BLaER1 treated with 17β-estradiol and CSF1 and Interleukin-3, amounts not matched to agents 10 nM and 100 nM (cell line): ENCODE data around the gene DCHS1.
"Not testable (repeated sequence)": the region's sequence is repeated elsewhere in the genome, so short reads cannot be mapped to it uniquely, and the experiment has no call there.

Experiments used
- H3K27ac ChIP-seq, 11 experiments: shearing (Covaris generic); formaldehyde crosslinking; 2 replicates each; pipeline ENCODE4 v1.8.1; 2022
- H3K27me3 ChIP-seq, 11 experiments: shearing (Covaris generic); formaldehyde crosslinking; 2 replicates each; pipeline ENCODE4 v1.8.1; 2022
- H3K36me3 ChIP-seq, 11 experiments: shearing (Covaris generic); formaldehyde crosslinking; 2 replicates each; pipeline ENCODE4 v1.8.1; 2022
- H3K4me1 ChIP-seq, 10 experiments: shearing (Covaris generic); formaldehyde crosslinking; 2 replicates each; pipeline ENCODE4 v1.8.1; 2022
- H3K4me2 ChIP-seq, 11 experiments: shearing (Covaris generic); formaldehyde crosslinking; 2 replicates each; pipeline ENCODE4 v1.8.1; 2022
- H3K4me3 ChIP-seq, 10 experiments: shearing (Covaris generic); formaldehyde crosslinking; 2 replicates each; pipeline ENCODE4 v1.8.1; 2022
- H3K9ac ChIP-seq, 11 experiments: shearing (Covaris generic); formaldehyde crosslinking; 2 replicates each; pipeline ENCODE4 v1.8.1; 2022
- H3K9me3 ChIP-seq, 11 experiments: shearing (Covaris generic); formaldehyde crosslinking; replicated peaks in 1 of 11; 2 replicates each; pipeline ENCODE4 v1.8.1; 2022
- H4K20me1 ChIP-seq, 11 experiments: shearing (Covaris generic); formaldehyde crosslinking; 2 replicates each; pipeline ENCODE4 v1.8.1; 2022
- Cebpa-rat ChIP-seq, 11 experiments: shearing (Covaris generic); IDR thresholded peaks; 2 replicates each; pipeline ENCODE4 v1.8.1; 2022

The DCHS1 gene

GRCh38 chr11:6687876-6688275 lies 32.3 kb upstream of the DCHS1 start:
- Histone ChIP-seq H3K36me3 (no peaks in the 10 kb centered on the region), H3K27me3 (no peaks in the 10 kb centered on the region), H3K4me1 (peaks cover 0 to 15% (median 5%) of the 10 kb centered on the region in 10 experiments; a peak in 13 of 20 replicates), H4K20me1 (peaks cover 0 to under 1% (median 0%) of the 10 kb centered on the region in 11 experiments; a peak in 1 of 22 replicates), H3K4me3 (no peak overlapping the region), H3K9ac (no peak overlapping the region), H3K27ac (no peak overlapping the region), H3K9me3 (peaks cover 0 to 8% (median 5%) of the 10 kb centered on the region in 11 experiments; a peak in 7 of 22 replicates), H3K4me2 (no peak overlapping the region)
- TF ChIP-seq Cebpa-rat (IDR thresholded peaks at IDR 0.05), result no peak

GRCh38 chr11:6686006-6686405 lies 30.4 kb upstream of the DCHS1 start:
- Histone ChIP-seq H3K36me3 (peaks cover 4 to 12% (median 11%) of the 10 kb centered on the region in 11 experiments; a peak in 21 of 22 replicates), H3K27me3 (no peaks in the 10 kb centered on the region), H3K27ac (no peak overlapping the region), H3K4me2 (no peak overlapping the region), H3K4me3 (no peak overlapping the region), H3K9me3 (peaks cover 0 to 8% (median 5%) of the 10 kb centered on the region in 11 experiments; a peak in 7 of 22 replicates), H3K9ac (no peak overlapping the region), H3K4me1 (peaks cover 14 to 19% (median 17%) of the 10 kb centered on the region in 10 experiments), H4K20me1 (peaks cover 0 to 19% (median 14%) of the 10 kb centered on the region in 11 experiments; a peak in 17 of 22 replicates)
- no peak for TF ChIP-seq Cebpa-rat (IDR thresholded peaks at IDR 0.05)

GRCh38 chr11:6684068-6684467 lies 28.5 kb upstream of the DCHS1 start:
- Histone ChIP-seq H3K4me3 (peak overlapping the region; percentile 54 to 96 (median 94); a peak in 14 of 20 replicates), H3K36me3 (peaks cover 15 to 32% (median 30%) of the 10 kb centered on the region in 11 experiments; a peak in 21 of 22 replicates), H4K20me1 (peaks cover 0 to 39% (median 34%) of the 10 kb centered on the region in 11 experiments; a peak in 17 of 22 replicates), H3K4me1 (peaks cover 20 to 28% (median 26%) of the 10 kb centered on the region in 10 experiments), H3K4me2 (peak overlapping the region; percentile 52 to 93 (median 68)), H3K27ac (peak overlapping the region in 8 of 11 experiments; percentile 78 to 88 (median 83); a peak in 14 of 22 replicates), H3K9ac (peak overlapping the region in 10 of 11 experiments; percentile 81 to 94 (median 90); a peak in 16 of 22 replicates)
- H3K9me3 ChIP-seq, H3K27me3 ChIP-seq: not testable (repeated sequence)

- Histone ChIP-seq H3K4me3 (peak within 1 kb of the TSS; percentile 86 to 96 (median 94)), H4K20me1 (peaks cover 0 to 40% (median 35%) of the 10 kb centered on the region in 11 experiments; a peak in 17 of 22 replicates), H3K9ac (peak within 1 kb of the TSS; percentile 81 to 94 (median 89)), H3K27ac (peak within 1 kb of the TSS; percentile 79 to 91 (median 87)), H3K4me2 (peak within 1 kb of the TSS; percentile 88 to 99 (median 97)), H3K4me1 (peaks cover 20 to 28% (median 26%) of the 10 kb centered on the region in 10 experiments), H3K36me3 (peaks cover 15 to 33% (median 31%) of the 10 kb centered on the region in 11 experiments; a peak in 21 of 22 replicates), H3K9me3 (no peaks in the 10 kb centered on the region), H3K27me3 (no peaks in the 10 kb centered on the region)
- no peak for TF ChIP-seq Cebpa-rat (IDR thresholded peaks at IDR 0.05)
Measured at GRCh38 chr11:6682936-6683861, 27.6 kb upstream of the DCHS1 start, which contains the start of gene MRPL17. Gene MRPL17 (minus strand): TSS chr11:6683340. CDS start chr11:6683296, 44 bp downstream.

- H3K27ac ChIP-seq, result peak overlapping the region; percentile 8 to 91 (median 87); a peak in 21 of 22 replicates
- peak overlapping the region; percentile 86 to 96 (median 94) for H3K4me3 ChIP-seq
- peak overlapping the region; percentile 79 to 94 (median 89) for H3K9ac ChIP-seq
- H3K9me3 ChIP-seq, result no peaks in the 10 kb centered on the region
- H3K27me3 ChIP-seq, result no peaks in the 10 kb centered on the region
- H4K20me1 ChIP-seq, result peaks cover 0 to 40% (median 35%) of the 10 kb centered on the region in 11 experiments; a peak in 17 of 22 replicates
- peak overlapping the region; percentile 88 to 99 (median 97) for H3K4me2 ChIP-seq
- no peak for TF ChIP-seq Cebpa-rat (IDR thresholded peaks at IDR 0.05)
- peaks cover 20 to 28% (median 26%) of the 10 kb centered on the region in 10 experiments for H3K4me1 ChIP-seq
- peaks cover 15 to 36% (median 31%) of the 10 kb centered on the region in 11 experiments; a peak in 21 of 22 replicates for H3K36me3 ChIP-seq
Measured at GRCh38 chr11:6682591-6682935, 27.0 kb upstream of the DCHS1 start.

GRCh38 chr11:6681949-6682348 lies 26.3 kb upstream of the DCHS1 start:
- Histone ChIP-seq H3K4me1 (peaks cover 20 to 28% (median 26%) of the 10 kb centered on the region in 10 experiments), H3K27me3 (no peaks in the 10 kb centered on the region), H3K9ac (peak overlapping the region; percentile 79 to 94 (median 89)), H3K9me3 (no peaks in the 10 kb centered on the region), H3K36me3 (peaks cover 15 to 36% (median 31%) of the 10 kb centered on the region in 11 experiments; a peak in 21 of 22 replicates), H3K27ac (peak overlapping the region; percentile 8 to 91 (median 87); a peak in 18 of 22 replicates), H4K20me1 (peaks cover 0 to 40% (median 35%) of the 10 kb centered on the region in 11 experiments; a peak in 17 of 22 replicates), H3K4me3 (peak overlapping the region; percentile 86 to 96 (median 94)), H3K4me2 (peak overlapping the region; percentile 88 to 99 (median 97))
- no peak for TF ChIP-seq Cebpa-rat (IDR thresholded peaks at IDR 0.05)

- peak overlapping the region; percentile 88 to 99 (median 97) for H3K4me2 ChIP-seq
- peak overlapping the region; percentile 79 to 94 (median 89); a peak in 20 of 22 replicates for H3K9ac ChIP-seq
- no peaks in the 10 kb centered on the region for H3K27me3 ChIP-seq
- no peak for TF ChIP-seq Cebpa-rat (IDR thresholded peaks at IDR 0.05)
- H3K9me3 ChIP-seq, result no peaks in the 10 kb centered on the region
- H3K4me1 ChIP-seq, result peaks cover 20 to 28% (median 26%) of the 10 kb centered on the region in 10 experiments
- peaks cover 15 to 36% (median 31%) of the 10 kb centered on the region in 11 experiments; a peak in 21 of 22 replicates for H3K36me3 ChIP-seq
- H4K20me1 ChIP-seq, result peaks cover 0 to 40% (median 35%) of the 10 kb centered on the region in 11 experiments; a peak in 17 of 22 replicates
- peak overlapping the region in 3 of 11 experiments; percentile 87 to 91 (median 88); a peak in 3 of 22 replicates for H3K27ac ChIP-seq
- peak overlapping the region; percentile 86 to 96 (median 94) for H3K4me3 ChIP-seq
Measured at GRCh38 chr11:6681505-6681904, 25.9 kb upstream of the DCHS1 start.

- Histone ChIP-seq H3K9ac (no peak overlapping the region), H3K4me3 (no peak overlapping the region), H3K27ac (no peak overlapping the region), H3K36me3 (peaks cover 15 to 34% (median 30%) of the 10 kb centered on the region in 11 experiments; a peak in 21 of 22 replicates), H3K4me1 (peaks cover 21 to 56% (median 31%) of the 10 kb centered on the region in 10 experiments), H3K27me3 (no peaks in the 10 kb centered on the region), H4K20me1 (peaks cover 0 to 32% (median 30%) of the 10 kb centered on the region in 11 experiments; a peak in 17 of 22 replicates), H3K4me2 (no peak overlapping the region), H3K9me3 (no peaks in the 10 kb centered on the region)
- TF ChIP-seq Cebpa-rat (IDR thresholded peaks at IDR 0.05), result no peak
Measured at GRCh38 chr11:6677018-6677417, 21.4 kb upstream of the DCHS1 start.
